Right lobe of liver (tissue), 4 donors: ENCODE measurements around the gene FAM53A.

ENCODE experiments used
- CTCF ChIP-seq, 4 donors: fragments of 200-600 bp in 3 of 4; fragments of 450-650 bp in 1 of 4; IDR thresholded peaks; one replicate each; pipeline versions ENCODE4 v1.5.1 to v1.8.0; 2016 to 2022; ENCODE audit warnings: antibody characterized with exemption in 4 of 4, mild to moderate bottlenecking in 2 of 4
- POLR2A ChIP-seq: fragments of 450-650 bp; IDR thresholded peaks from one replicate; pipeline ENCODE4 v1.6.1; 2017; ENCODE audit warnings: antibody characterized with exemption, mild to moderate bottlenecking
- donor health status: DM: no; HTN: no; CAD: no.
- donor health status: DM: no; HTN: no; CAD: no.
- donor health status: DM: no; HTN: yes; CAD: no.

- TF ChIP-seq CTCF (IDR thresholded peaks at IDR 0.05), result no peak
- TF ChIP-seq POLR2A, result no peak
These were observed 72.6 kb downstream of the FAM53A start for GRCh38 chr4:1611501-1611870.
